WI38 (cell line): ENCODE data around the gene COL28A1.

Experiments used
- H3K4me3 ChIP-seq: 2 replicates; pipeline ENCODE4 v1.5.1; 2011; ENCODE audit warnings: low read depth, mild to moderate bottlenecking, control low read depth, low read length
- CTCF ChIP-seq: IDR thresholded peaks from 2 replicates; pipeline ENCODE4 v1.5.1; 2012; ENCODE audit warnings: low read depth, mild to moderate bottlenecking, control low read depth, low read length

COL28A1 gene

GRCh38 chr7:7331523-7331922 is 204.2 kb downstream of the COL28A1 start:
- H3K4me3 ChIP-seq, result no peak overlapping the region
- no peak for TF ChIP-seq CTCF

DNA sequence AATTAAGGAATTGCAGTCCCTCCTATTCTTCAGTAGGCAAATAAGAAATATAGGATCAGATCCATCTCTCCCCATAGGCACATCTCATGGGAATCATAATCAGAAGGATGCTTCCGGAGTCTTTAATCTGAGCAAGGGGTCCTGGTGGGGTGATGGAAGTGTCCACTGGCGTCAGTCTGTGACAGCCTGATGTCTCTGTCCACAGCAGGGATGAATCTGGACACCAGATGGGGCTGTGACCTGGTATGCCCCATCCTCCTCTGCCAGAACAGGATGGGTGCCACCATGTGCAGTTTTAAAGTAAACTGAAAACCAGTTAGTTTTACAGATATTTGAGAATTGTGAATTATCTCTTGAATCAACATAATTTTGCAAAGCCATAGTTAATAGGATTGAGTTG is 204.7 kb downstream of the COL28A1 start:
- no peak overlapping the region for H3K4me3 ChIP-seq
- TF ChIP-seq CTCF, result no peak

DNA sequence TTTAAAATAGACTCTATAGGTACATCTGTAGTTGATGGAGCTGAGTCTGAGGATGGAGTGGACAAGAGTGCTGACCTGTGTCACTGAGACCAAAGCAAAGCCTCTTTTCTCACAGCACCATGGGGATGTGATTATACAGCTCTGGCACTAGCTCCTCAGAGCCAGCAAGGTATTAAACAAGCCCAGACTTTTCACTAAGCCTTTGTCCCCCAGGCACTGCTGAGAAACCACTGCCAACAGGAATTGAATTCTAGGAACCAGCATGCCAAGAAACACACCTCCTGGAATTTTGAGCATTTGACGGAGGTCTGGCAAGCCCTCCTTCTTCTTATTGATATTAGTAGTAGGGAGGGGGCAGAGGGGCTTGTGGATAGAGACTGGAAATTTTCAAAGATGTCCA is 206.3 kb downstream of the COL28A1 start:
- TF ChIP-seq CTCF, result no peak

GRCh38 chr7:7327423-7327822 is 208.2 kb downstream of the COL28A1 start:
- H3K4me3 ChIP-seq, result no peak overlapping the region
- no peak for TF ChIP-seq CTCF

More for the DNA sequence above, 206.3 kb downstream of the COL28A1 start:
- H3K4me3 ChIP-seq, result no peak overlapping the region

- H3K4me3 ChIP-seq, result peak overlapping the region; percentile 7; the same call in 1 of the 2 replicates
- TF ChIP-seq CTCF, result no peak
Measured at GRCh38 chr7:7324698-7325097, 211.0 kb downstream of the COL28A1 start.

- no peak for TF ChIP-seq CTCF
- H3K4me3 ChIP-seq, result no peak overlapping the region
Measured at GRCh38 chr7:7323921-7324320, 211.8 kb downstream of the COL28A1 start.

DNA sequence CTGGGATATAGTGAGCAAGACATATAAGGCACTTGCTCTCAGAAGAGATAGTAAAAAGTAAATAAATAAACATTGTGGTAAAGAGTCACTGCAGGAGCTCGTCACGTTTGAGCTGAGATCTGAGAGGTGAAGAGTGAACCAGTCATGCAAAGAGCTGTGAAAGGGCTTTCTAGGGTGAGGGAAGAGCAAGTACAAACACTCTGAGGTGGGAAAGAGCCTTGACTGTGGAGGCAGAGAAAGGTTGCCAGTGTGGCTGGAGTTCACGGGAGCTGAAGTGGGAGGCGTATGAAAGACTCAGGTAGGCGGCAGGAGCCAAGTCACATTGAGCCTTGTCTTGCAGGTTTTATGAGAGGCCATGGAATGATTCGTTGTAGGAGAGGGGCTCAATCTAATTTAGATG is 212.3 kb downstream of the COL28A1 start:
- H3K4me3 ChIP-seq, result no peak overlapping the region
- TF ChIP-seq CTCF, result no peak
